NCI-H2029 treated with DMSO at 0.1 percent for 48 hours (cell line): ENCODE data around the gene ZC3H11A.
"Not testable (repeated sequence)": the region's sequence is repeated elsewhere in the genome, so short reads cannot be mapped to it uniquely, and the experiment has no call there.

ENCODE experiments used
- DNase-seq: peaks from one replicate; lab custom pipeline; 2025; lab: John Stamatoyannopoulos, UW

ZC3H11A gene

DNA sequence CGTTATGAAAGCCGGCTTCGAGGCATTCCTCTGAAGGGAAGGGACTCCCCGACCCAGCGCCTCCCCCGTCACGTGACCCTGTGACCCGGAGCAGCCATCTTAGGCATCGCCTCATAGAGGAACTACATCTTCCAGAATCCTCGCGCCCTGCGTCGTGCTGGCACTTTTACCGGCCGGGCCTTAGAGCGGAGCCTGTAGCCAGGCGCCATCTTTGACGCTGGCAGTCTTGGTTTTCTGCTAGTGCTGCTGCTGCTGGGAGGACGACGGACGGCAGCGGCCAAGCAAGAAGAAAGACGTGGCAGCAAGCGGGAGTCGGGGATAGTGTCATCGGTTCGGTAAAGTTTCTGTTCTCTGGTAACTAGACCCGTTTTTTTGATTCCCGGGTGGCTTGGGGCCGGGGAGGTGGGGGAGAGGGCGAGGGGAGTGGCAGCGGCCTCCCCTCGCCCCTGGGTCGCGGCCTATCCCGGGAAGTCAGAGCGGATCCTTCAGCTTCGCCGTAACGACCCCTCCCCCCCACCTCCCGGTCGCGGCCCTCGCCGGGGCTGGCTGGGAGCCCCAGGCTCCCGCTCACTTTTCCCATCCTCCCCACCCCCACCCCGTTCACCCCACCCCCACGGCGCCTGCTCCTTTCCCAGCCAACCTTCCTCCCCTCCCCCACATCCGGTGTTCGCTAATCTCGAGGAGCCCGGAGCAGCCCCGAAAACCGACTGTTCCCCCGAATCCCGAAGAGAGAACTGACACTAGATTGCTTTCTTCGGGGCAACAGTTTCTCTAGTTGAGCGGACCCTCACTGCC lies at the start of gene ZC3H11A, which contains the start of gene ZBED6:
TSS of gene ZC3H11A (plus strand) at position 183 of the 795 bp plus-strand sequence. CDS start 21,448 bp downstream, outside the sequence.
TSS of gene ZBED6 (plus strand) at position 183 of the 795 bp plus-strand sequence. CDS start 1,900 bp downstream, outside the sequence.
- peak; percentile 89 for DNase-seq

DNA sequence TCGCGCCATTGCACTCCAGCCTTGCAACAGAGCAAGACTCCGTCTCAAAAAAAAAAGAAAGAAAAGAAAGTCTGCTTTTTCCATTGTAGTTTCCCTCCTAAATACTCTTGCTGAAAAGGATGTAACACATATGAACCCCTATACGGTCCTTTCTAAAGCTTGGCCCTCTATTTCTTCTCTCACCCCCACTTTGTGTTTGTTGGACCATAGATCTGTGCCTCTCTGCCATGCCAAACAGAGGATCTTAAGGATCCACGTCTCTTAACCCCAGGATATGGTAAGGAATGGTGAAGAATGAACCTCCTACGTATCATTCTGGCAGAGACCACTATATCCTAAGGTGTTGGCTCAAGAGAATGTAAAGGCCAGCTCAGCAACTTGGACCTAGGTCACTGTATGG lies 49.1 kb upstream of the ZC3H11A start:
- no peak for DNase-seq

DNA sequence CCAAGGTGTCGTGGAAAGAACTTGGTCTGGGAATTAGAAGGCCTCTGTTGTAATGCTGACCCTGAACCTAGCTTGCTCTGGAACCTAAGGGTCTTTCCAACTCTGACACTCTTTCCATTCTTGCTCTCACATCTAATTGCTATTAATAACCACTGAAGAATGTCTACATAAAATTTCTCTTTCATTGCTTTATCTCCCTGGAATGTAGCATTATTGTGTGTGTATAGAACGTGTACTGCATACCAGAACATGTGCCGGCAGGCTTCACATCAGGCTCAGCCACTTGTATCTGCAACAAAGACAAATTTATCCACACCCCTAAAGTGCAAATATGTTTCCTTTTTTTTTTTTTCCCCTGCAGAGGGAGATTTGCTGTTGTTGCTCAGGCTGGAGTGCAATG lies 44.4 kb upstream of the ZC3H11A start:
- no peak for DNase-seq

DNA sequence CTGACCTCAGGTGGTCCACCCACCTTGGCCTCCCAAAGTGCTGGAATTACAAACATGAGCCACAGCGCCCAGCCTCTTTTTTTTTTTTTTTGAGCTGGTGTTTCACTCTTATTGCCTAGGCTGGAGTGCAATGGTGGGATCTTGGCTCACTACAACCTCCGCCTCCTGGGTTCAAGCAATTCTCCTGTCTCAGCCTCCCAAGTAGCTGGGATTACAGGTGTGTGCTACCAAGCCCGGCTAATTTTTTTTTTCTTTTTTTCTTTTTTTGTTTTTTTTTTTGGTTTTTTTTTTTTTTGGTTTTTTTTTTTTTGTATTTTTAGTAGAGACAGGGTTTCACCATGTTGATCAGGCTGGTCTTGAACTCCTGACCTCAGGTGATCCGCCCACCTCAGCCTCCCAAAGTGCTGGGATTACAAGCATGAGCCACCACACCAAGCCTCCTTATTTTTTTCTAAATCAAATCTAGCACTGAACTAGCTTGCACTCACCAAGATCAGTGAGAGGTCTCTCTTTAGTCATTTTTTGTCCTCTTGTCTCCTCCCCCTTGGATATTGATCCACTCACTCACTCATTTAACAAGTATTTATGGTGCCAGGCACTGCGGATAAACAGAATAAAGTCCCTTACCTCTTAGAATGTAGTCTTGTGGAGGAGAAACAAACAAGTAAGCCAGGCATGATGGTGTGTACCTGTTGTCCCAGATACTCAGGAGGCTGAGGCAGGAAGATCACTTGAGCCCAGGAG lies 43.6 kb upstream of the ZC3H11A start:
- not testable (repeated sequence) for DNase-seq

DNA sequence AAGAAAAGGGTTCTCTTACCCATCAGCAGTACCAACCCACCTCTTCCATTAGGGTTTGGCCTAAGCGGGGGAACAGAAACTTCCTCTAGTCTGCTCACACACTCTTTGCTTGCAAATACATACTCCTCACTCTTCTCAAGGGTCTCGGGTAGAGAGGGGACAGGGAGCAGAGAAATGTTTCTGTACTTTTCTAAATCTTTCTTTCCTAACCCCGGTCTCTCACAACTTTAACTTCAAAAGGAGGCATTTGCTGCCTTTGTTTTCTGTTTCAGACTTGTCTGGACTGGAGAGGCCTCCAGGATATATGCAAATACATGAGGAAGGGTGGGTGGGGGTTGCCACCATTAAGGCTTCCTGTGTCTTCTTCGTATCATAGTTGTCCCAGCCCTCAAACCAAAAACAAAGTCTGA lies 41.0 kb upstream of the ZC3H11A start:
- DNase-seq, result no peak

DNA sequence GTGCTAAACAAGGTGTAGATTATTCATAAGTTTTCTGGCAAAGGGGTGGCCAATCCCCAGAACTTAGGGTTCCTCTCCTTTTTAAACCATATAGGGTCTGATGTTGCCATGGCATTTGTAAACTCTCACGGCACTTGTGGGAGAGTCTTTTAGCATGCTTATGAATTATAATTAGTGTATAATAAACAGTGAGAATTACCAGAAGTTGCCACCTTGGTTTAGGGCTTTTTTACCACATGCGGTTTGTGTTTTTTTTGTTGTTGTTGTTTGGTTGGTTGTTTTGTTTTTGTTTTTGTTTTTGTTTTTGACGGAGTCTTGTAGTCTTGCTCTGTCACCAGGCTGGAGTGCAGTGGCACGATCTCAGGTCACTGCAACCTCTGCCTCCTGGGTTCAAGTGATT lies 39.4 kb upstream of the ZC3H11A start:
- no peak for DNase-seq

DNA sequence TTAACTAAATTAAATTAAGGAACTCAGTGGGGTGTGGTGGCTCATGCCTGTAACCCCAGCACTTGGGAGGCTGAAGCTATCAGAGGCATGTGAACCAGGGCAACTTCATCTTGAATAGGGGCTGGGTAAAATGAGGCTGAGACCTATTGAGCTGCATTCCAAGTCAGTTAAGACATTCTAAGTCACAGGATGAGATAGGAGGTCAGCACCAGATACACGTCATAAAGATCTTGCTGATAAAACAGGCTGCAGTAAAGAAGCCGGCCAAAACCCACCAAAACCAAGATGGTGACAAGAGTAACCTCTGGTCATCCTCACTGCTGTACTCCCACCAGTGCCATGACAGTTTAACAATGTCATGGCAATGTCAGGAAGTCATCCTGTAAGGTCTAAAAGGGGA lies 36.7 kb upstream of the ZC3H11A start:
- not testable (repeated sequence) for DNase-seq

DNA sequence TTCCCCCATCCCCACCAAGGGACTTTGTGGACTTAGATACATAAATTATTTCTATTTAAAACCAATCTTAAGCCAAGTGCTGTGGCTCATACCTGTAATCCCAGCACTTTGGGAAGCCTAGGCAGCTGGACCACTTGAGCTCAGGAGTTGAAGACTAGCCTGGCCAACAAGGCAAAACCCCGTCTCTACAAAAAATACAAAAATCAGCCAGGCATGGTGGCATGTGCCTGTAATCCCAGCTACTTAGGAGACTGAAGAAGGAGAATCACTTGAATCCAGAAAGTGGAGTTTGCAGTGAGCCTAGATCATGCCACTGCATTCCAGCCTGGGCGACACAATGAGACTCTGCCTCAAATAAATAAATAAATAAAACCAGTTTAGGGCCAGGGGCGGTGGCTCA lies 34.9 kb upstream of the ZC3H11A start:
- no peak for DNase-seq

DNA sequence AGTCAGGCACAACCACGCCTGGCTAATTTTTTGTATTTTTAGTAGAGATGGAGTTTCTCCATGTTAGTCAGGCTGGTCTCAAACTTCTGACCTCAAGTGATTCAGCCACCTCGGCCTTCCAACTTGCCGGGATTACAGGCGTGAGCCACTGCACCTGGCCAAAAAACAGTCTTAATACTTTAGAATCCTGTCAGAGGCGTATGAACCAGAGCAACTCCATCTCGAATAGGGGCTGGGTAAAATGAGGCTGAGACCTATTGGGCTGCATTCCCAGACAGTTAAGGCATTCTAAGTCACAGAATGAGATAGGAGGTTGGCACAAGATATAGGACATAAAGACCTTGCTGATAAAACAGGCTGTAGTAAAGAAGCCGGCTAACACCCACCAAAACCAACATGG lies 33.5 kb upstream of the ZC3H11A start:
- not testable (repeated sequence) for DNase-seq

DNA sequence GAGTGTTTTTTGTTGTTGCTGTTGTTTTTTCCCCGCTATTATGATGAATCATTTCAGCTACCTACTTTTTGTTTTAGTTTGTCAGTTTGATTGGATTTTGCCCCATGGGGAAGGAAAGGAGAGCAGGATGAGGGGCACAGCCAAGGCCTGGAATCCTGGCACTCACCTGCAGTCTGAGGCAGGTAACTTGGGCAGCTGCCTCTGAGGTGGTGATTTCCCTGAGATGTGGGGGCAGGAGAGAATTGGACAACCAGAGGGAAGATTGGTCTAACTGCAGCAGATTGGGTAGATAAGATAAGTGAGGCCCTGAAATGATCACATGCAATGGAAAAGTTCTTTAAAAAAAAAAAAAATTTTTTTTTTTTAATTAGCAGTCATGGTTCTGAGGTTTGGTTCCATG lies 31.9 kb upstream of the ZC3H11A start:
- DNase-seq, result no peak

DNA sequence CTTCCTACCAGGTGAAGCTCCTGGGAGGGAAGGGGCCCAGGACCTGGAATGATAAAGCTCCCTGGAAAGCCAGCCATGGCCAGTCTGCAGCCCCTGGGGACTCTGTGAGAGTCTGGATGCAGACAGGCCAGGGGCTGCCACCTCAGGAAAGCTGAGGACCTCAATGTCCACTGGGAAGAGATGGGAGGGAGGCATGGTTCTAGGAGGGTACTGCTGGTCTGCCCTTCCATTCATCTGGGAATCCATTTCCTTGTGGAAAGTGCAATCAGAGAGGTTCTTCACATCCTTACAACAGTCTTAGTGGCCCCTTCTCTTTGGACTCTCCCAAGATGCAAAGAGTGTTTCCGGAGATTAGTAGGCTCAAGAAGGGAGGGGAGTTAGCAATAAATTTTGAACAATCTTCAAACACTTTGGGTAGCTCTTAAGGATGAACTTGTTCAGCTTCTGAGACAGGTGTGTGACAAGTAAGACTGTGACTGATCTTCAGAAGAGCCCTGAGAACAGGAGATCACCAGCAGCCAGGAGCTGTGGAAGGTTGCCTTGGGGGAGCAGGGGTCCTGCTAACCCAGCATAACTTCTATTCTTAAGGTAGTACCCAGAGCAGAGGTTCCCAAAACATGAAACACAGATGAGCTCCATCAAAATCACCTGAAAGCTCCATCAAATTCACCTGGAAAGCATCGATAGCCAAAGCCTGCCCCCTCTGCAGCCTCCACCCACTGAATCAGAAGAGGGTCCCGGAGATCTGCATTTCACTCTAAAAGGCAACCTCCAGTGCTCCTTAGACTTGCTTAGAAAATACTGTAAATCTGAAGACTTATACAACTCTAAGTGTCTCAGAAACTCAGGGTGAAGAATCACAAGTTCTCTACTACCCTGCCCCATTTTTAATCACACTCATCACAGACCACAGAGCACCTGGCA lies 31.1 kb upstream of the ZC3H11A start:
- no peak for DNase-seq

DNA sequence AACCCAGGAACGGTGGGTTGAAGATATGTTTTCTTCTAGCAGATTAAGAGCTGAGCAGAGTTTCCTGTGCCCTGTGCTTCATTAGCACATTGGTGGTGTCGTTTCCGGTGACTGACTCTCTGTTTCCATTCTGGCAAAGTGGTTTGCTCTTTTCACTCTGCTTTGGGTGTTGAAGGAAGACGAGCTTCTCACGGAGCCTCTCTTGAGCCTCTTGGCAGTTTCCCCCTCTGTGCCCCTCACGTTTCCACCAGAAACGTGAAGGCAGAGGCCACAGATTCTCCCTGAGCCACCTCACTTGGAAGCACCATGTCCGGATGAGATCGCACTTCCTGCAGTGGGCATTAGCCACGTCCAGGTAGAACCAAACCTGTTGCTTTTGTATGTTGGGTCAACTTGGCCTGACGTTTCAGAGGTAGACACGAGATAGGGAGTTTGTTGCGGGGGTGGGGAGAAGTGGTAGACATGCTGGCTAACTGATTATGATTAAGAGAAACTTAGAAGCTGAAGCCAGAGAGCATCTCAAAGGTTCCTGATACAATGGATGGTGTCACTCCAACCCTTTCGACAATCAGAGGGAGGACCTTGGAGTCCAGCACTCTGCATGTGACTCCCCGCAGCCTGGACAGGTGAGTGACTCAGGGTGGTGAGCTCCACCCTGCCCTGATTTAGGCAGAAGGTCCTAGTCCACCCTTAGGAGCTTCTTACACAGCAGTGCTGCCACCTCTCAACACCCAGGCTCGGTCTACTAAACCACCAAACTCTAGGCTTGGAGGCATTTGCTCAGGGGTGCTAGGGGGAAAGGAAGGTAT lies 30.2 kb upstream of the ZC3H11A start, which contains the start of gene LAX1:
TSS of gene LAX1 (plus strand) at position 155 of the 809 bp plus-strand sequence. CDS start at position 538, 383 bp downstream.
- DNase-seq, result no peak

DNA sequence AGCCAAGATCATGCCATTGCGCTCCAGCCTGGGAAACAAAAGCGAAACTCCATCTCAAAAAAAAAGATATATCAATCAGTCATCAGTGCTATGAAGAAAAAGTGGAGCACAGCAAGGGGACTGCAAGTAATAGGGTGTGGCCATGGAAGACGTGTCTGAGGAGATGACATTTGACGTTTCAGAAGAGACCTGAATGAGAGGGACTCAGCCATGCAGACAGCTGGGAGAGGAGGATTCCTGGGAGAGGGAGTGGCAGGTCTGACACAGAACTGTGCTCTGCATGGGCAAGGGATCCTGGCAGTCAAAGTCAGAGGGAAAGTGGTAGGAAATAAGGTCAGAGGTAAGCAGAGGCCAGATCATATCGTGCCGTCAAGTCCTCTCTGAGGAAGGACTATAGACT lies 27.2 kb upstream of the ZC3H11A start:
- no peak for DNase-seq

DNA sequence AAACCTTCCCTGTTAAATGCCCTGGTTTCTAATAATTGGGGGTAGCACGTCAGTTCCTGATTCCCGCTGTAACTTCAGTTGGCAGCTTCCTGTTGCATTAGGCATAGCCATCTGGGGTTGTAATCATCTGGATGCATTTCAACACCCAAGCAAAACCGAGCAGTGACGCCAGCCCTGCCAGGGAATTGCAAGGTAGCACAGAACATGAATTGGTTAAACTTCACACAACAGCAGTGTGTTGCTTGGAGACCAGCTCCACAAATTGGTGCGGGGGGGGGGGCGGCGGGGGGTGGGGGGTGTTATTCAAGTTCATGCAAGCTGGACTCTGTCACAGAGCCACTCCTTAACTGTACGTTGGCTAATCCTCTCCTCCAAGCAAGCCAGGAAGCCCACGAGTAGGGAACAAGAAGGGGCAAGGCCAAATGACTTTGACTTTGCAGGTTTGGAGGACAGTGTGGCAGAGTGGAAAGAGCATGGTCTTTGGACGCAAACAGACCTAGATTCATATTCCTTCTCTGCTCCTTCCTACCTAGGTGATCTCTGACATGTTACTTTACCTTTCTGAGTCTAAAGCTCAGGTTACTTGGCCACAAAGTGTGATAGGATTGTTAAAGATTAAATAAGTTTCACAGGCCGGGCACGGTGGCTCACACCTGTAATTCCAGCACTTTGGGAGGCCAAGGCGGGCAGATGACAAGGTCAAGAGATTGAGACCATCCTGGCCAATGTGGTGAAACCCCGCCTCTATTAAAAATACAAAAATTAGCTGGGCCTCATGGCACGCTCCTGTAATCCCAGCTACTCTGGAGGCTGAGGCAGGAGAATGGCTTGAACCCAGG lies 25.7 kb upstream of the ZC3H11A start:
- no peak for DNase-seq

DNA sequence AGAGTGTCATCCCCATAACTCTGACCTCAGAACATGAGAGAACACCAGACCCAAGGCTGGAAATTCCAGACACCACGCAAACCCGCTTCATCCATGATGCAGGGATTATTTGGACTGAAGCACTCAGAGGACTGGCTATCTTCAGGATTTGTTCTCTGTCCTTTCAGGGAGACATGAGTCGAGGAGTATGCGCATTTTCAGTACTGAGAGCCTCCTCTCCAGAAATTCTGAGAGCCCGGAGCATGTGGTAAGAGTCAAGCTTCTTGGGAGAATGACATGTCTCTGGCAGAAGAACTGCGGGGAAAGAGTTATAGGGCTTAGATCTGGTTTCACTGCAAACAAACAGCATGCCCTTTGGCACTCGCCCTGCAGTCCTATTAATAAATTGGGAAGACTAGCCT lies 23.5 kb upstream of the ZC3H11A start:
- no peak for DNase-seq

DNA sequence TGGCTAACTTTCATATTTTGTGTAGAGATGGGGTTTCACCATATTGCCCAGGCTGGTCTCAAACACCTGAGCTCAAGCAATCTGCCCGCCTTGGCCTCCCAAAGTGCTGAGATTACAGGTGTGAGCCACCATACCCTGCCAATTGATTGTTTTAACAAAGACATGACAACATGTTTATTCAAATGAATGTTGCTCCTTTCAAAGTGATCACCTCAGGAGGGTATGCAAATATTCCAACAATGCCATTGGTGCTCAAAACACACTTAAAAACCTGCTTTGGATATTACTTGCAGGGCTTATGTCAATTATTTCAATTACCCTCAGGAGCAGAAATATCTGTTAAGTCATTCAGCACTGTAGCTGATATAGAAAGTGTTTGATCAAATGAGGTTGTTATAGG lies 22.6 kb upstream of the ZC3H11A start:
- DNase-seq, result no peak

DNA sequence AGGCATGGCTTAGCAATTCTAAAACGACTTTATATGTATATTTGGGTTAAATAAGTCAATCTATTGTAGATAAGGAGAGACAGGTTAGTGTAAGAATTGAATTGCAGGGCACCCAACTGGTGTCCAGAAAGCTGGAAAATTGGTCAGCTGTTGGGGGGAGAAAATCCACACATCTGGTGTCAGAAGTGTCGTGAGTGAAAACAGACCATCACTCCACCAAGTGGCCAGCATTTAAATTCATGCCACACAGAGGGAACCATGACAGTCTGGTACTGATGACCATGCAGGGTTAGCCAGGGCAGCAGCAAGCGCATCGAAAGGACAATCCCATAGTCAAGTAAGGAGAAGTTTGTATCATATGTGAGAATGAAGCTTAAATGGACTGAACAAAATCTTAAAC lies 18.8 kb upstream of the ZC3H11A start:
- DNase-seq, result no peak

DNA sequence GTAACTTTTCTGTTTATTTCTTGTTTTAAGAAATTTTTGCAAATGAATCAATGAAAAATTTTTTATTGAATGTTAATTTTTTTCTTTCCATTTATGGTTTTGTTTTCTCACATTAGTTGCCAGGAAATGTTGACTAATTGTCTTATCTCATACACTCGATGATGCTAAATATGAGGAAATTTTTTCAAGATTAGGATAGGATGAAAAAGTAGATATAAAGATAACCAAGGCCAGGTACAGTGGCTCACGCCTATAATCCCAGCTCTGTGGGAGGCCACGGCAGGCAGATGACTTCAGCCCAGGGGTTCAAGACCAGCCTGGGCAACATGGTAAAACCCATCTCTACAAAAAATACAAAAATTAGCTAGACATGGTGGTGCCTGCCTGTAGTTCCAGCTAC lies 17.8 kb upstream of the ZC3H11A start:
- DNase-seq, result no peak

DNA sequence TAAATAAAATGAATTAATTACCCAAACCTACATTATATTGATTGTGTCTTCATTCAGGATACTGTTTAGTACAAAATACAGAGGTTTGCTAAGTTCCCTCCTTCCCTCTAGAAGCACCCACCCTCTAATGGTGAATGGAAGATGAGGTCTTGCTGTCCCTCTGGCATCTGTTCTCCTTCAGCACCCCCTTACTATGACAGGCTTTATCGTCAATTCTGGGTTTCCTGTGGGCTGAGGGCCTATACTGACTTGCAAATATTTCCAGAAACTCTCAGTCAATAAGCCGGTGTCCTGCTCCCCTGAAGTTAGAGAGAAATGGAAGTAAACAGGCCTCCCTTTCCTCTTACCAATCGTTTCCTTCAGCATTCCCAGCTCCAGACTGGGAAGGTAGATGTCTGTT lies 17.3 kb upstream of the ZC3H11A start:
- DNase-seq, result no peak

DNA sequence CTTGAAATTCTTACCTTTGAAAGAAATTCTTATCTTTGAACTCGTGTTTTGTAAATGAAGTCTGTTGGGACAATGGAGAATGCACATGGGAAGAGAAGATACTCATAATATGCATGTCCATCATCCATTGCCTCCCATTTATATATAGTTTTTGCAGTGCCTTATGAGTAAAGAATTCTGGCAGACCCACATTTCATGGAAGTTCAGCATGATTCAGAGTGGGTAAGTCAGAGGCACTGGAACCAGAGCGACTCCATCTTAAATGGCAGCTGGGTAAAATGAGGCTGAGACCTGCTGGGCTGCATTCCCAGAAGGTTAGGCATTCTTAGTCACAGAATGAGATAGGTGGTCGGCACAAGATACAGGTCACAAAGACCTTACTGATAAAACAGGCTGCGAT lies 16.6 kb upstream of the ZC3H11A start:
- DNase-seq, result no peak
